HepG2 (cell line): ENCODE results near the gene CDK10. TPM values are rescaled to one million over a fixed set of nuclear protein-coding genes. Genes with fewer than 3 reads are reported as not detected.

Source experiments
- CC2D1A ChIP-seq: sonication (generic); formaldehyde crosslinking; IDR thresholded peaks from 2 replicates; pipeline ENCODE4 v1.8.1; 2023; ENCODE audit warnings: mild to moderate bottlenecking, missing genetic modification reagents
- CEBPZ ChIP-seq: IDR thresholded peaks from 2 replicates; pipeline ENCODE4 v1.6.1; 2012; ENCODE audit warnings: low read length, improper control_type of control experiment
- GFI1 ChIP-seq: sonication (generic); formaldehyde crosslinking; IDR thresholded peaks from 2 replicates; pipeline ENCODE4 v1.5.0; 2020; ENCODE audit warnings: missing genetic modification reagents, mild to moderate bottlenecking, borderline replicate concordance
- HBP1 ChIP-seq: IDR thresholded peaks from 2 replicates; pipeline ENCODE4 v1.6.1; 2016; ENCODE audit warnings: low read depth, control low read depth
- MLXIP ChIP-seq: sonication (generic); formaldehyde crosslinking; IDR thresholded peaks from 2 replicates; pipeline ENCODE4 v1.9.0; 2021; ENCODE audit warnings: missing genetic modification reagents, borderline replicate concordance
- NFYC ChIP-seq: IDR thresholded peaks from 2 replicates; pipeline ENCODE4 v1.6.1; 2016; ENCODE audit warnings: missing genetic modification reagents, missing compliant biosample characterization
- PBX3 ChIP-seq: sonication (generic); formaldehyde crosslinking; IDR thresholded peaks from 2 replicates; pipeline ENCODE4 v1.8.1; 2023; ENCODE audit warnings: missing genetic modification reagents, inconsistent platforms, borderline replicate concordance
- RBM39 ChIP-seq: fragments of 200-400 bp; formaldehyde crosslinking; IDR thresholded peaks from one replicate; pipeline ENCODE4 v1.6.1; 2018; ENCODE audit warnings: antibody characterized with exemption, mild to moderate bottlenecking, low read depth, low read length; ENCODE audit not compliant: poor library complexity, severe bottlenecking
- ZBTB34 ChIP-seq: sonication (generic); formaldehyde crosslinking; IDR thresholded peaks from 2 replicates; pipeline ENCODE4 v1.8.0; 2022; ENCODE audit warnings: mild to moderate bottlenecking, missing genetic modification reagents
- ZBTB4 ChIP-seq: sonication (generic); formaldehyde crosslinking; IDR thresholded peaks from 2 replicates; pipeline ENCODE4 v1.4.0; 2020; ENCODE audit warnings: missing genetic modification reagents, mild to moderate bottlenecking, borderline replicate concordance
- ZNF225 ChIP-seq: sonication (generic); formaldehyde crosslinking; IDR thresholded peaks from 2 replicates; pipeline ENCODE4 v1.4.0; 2020; ENCODE audit warnings: mild to moderate bottlenecking, missing genetic modification reagents
- ZNF761 ChIP-seq: sonication (generic); formaldehyde crosslinking; conservative IDR thresholded peaks from 2 replicates; pipeline ENCODE4 v1.4.0; 2020; ENCODE audit warnings: mild to moderate bottlenecking, missing genetic modification reagents
- polyA plus RNA-seq, 8 experiments: library from polyadenylated mRNA; depleted of rRNA in 3 of 8; stranded (reverse) in 7 of 8; unstranded in 1 of 8; fragments of >200 nt; fragmentation: Illumina TruSeq in 4 of 8; extraction: Trizol in 4 of 8; gene quantifications; 2 replicates each; pipeline versions ENCODE4 v1.2.1 to v1.2.3, GENCODE V29; 2011 to 2016; ENCODE audit warnings: low read depth in 4 of 8, missing spikeins in 1 of 8, mixed read lengths in 1 of 8; ENCODE audit not compliant: insufficient read depth in 1 of 8
- total RNA-seq, 5 experiments: library from RNA; depleted of rRNA; stranded (reverse); fragments of >200 nt; fragmentation: Illumina TruSeq; extraction: Trizol; gene quantifications; 2 replicates each; pipeline ENCODE4 v1.2.3, GENCODE V29; 2016; ENCODE audit warnings: low read depth in 1 of 5

Gene CDK10
- total and polyA plus RNA-seq, 2 of the 13 experiments (the other 11 are each of a cell fraction or from before 2014, with no cell fraction given): 2.5 to 3.9 TPM

- no peak; the same call in 1 of the 2 replicates for TF ChIP-seq HBP1 (CRISPR knock-in tag)
- peak; percentile 40; the same call in 1 of the 2 replicates for TF ChIP-seq GFI1 (CRISPR knock-in tag)
- TF ChIP-seq ZBTB34: peak; percentile 20; the same call in 1 of the 2 replicates
- TF ChIP-seq CC2D1A (CRISPR knock-in tag): no peak
- peak; percentile 84 for TF ChIP-seq ZNF761 (CRISPR knock-in tag)
- no peak for TF ChIP-seq CEBPZ
- peak; percentile 33 for TF ChIP-seq RBM39
- TF ChIP-seq NFYC (CRISPR knock-in tag): 0 out of 2 replicates have a peak, but pooled peaks have one; percentile 8
- TF ChIP-seq ZBTB4 (CRISPR knock-in tag): no peak
- peak; percentile 42; the same call in 1 of the 2 replicates for TF ChIP-seq PBX3
- TF ChIP-seq ZNF225 (CRISPR knock-in tag): no peak
- TF ChIP-seq MLXIP (CRISPR knock-in tag): no peak
Measured at GRCh38 chr16:89657442-89658220, 28.9 kb upstream of the CDK10 start, which contains the start of the genes CHMP1A and SPATA33 (continued).
